A673 (cell line): ENCODE results near the gene SOX5. TPM values are rescaled to one million over a fixed set of nuclear protein-coding genes. Genes with fewer than 3 reads are reported as not detected.

Experiments
- BruUV-seq: library from RNA; stranded (reverse); fragments of 400-500 nt; replicated peaks from 2 replicates; lab custom pipeline; 2021; lab: Mats Ljungman, UMichigan
- CTCF ChIA-PET: fragments of 300-600 bp; sonication (Branson Sonifier 250); formaldehyde crosslinking; loops from one replicate; lab custom pipeline; 2022; ENCODE audit warnings: antibody characterized with exemption; lab: Charles Lee
- POLR2A ChIA-PET: fragments of 300-600 bp; sonication (Branson Sonifier 250); formaldehyde crosslinking; loops from one replicate; lab custom pipeline; 2022; ENCODE audit warnings: antibody characterized with exemption; ENCODE audit not compliant: low non-redundant PET; lab: Charles Lee
- DNase-seq: peaks from one replicate; pipeline ENCODE4 v3.0.0-alpha.2; 2015; ENCODE audit warnings: low spot score
- H3K27ac ChIP-seq: fragments of 200-600 bp; sonication (generic); 2 replicates; pipeline ENCODE4 v1.5.1; 2016; ENCODE audit warnings: mixed run types, low read depth, mild to moderate bottlenecking, mixed read lengths, antibody characterized with exemption, low read length; ENCODE audit not compliant: poor library complexity, severe bottlenecking
- H3K27me3 ChIP-seq: fragments of 200-600 bp; sonication (generic); replicated peaks from 2 replicates; pipeline ENCODE4 v1.6.1; 2017; ENCODE audit warnings: mixed run types, low read depth, mild to moderate bottlenecking, mixed read lengths, antibody characterized with exemption, low read length; ENCODE audit not compliant: insufficient read depth, poor library complexity
- H3K36me3 ChIP-seq: fragments of 200-600 bp; sonication (generic); 2 replicates; pipeline ENCODE4 v1.6.1; 2016; ENCODE audit warnings: mixed run types, mild to moderate bottlenecking, mixed read lengths, antibody characterized with exemption, low read length; ENCODE audit not compliant: insufficient read depth, poor library complexity, severe bottlenecking
- H3K4me1 ChIP-seq: fragments of 200-600 bp; sonication (generic); 2 replicates; pipeline ENCODE4 v1.6.1; 2017; ENCODE audit warnings: mixed run types, mild to moderate bottlenecking, mixed read lengths, antibody characterized with exemption, low read length; ENCODE audit not compliant: insufficient read depth, poor library complexity, severe bottlenecking
- H3K4me3 ChIP-seq: fragments of 200-600 bp; sonication (generic); 2 replicates; pipeline ENCODE4 v1.5.1; 2016; ENCODE audit warnings: low read depth, mixed run types, mild to moderate bottlenecking, mixed read lengths, low read length; ENCODE audit not compliant: poor library complexity, severe bottlenecking
- H3K9me3 ChIP-seq: fragments of 200-600 bp; sonication (generic); 2 replicates; pipeline ENCODE4 v1.6.1; 2016; ENCODE audit warnings: mixed run types, low read depth, mild to moderate bottlenecking, mixed read lengths, antibody characterized with exemption, low read length; ENCODE audit not compliant: poor library complexity, severe bottlenecking
- CTCF ChIP-seq: fragments of 300-800, 200-600 bp; sonication (generic); conservative IDR thresholded peaks from 2 replicates; pipeline ENCODE4 v1.5.1; 2017; ENCODE audit warnings: low read depth, mild to moderate bottlenecking, antibody characterized with exemption, low read length, moderate library complexity, mixed read lengths
- EZH2 ChIP-seq: fragments of 200-600 bp; sonication (generic); IDR thresholded peaks from 2 replicates; pipeline ENCODE4 v1.6.1; 2017; ENCODE audit warnings: borderline replicate concordance, low read depth, mild to moderate bottlenecking, mixed read lengths, antibody characterized with exemption, low read length; ENCODE audit not compliant: poor library complexity, severe bottlenecking
- intact Hi-C: fragments of 100-400 bp; cut with micrococcal nuclease; formaldehyde crosslinking; loops from one replicate; pipeline ENCODE4 v1.10.0; 2022; ENCODE audit not compliant: unreplicated experiment
- total RNA-seq: library from RNA; stranded (reverse); gene quantifications from 2 replicates; pipeline ENCODE4 v1.2.3, GENCODE V29; 2021

Gene SOX5
- total RNA-seq, 1 experiment from 2014 or later: 11.9 TPM

GRCh38 chr12:23742574-23742973, 206.9 kb downstream of the SOX5 start:
- BruUV-seq: no TSS peak
- TF ChIP-seq CTCF: no peak
- TF ChIP-seq EZH2: no peak
- Histone ChIP-seq H3K4me1 (no peaks in the 10 kb centered on the region), H3K27me3 (no peaks in the 10 kb centered on the region), H3K9me3 (no peaks in the 10 kb centered on the region), H3K27ac (no peak overlapping the region), H3K4me3 (no peak overlapping the region), H3K36me3 (no peaks in the 10 kb centered on the region)
- no peak for DNase-seq
- CTCF ChIA-PET: no interaction called here
- intact Hi-C loops: no loop called here
- POLR2A ChIA-PET: no interaction called here

GRCh38 chr12:23731493-23731892, 218.0 kb downstream of the SOX5 start:
- TF ChIP-seq EZH2 (no peak), CTCF (no peak)
- BruUV-seq: no TSS peak
- intact Hi-C loops: no loop called here
- CTCF ChIA-PET: no interaction called here
- H3K27ac ChIP-seq: no peak overlapping the region
- POLR2A ChIA-PET: no interaction called here
- no peaks in the 10 kb centered on the region for H3K36me3 ChIP-seq
- H3K9me3 ChIP-seq: no peaks in the 10 kb centered on the region
- DNase-seq: no peak
- H3K27me3 ChIP-seq: no peaks in the 10 kb centered on the region
- H3K4me1 ChIP-seq: no peaks in the 10 kb centered on the region
- H3K4me3 ChIP-seq: no peak overlapping the region

- H3K36me3 ChIP-seq: no peaks in the 10 kb centered on the region
- DNase-seq: no peak
- ChIA-PET CTCF (no interaction called here), POLR2A (no interaction called here)
- no peak overlapping the region for H3K4me3 ChIP-seq
- TF ChIP-seq CTCF (no peak), EZH2 (no peak)
- no peaks in the 10 kb centered on the region for H3K4me1 ChIP-seq
- BruUV-seq: no TSS peak
- no peaks in the 10 kb centered on the region for H3K9me3 ChIP-seq
- H3K27me3 ChIP-seq: no peaks in the 10 kb centered on the region
- no peak overlapping the region for H3K27ac ChIP-seq
- intact Hi-C loops: no loop called here
Measured at GRCh38 chr12:23731035-23731434, 218.4 kb downstream of the SOX5 start.
